Neutrophil (primary cell): ENCODE data around the gene MRC1.

Source experiments
- H3K27ac ChIP-seq: fragments of 200-600 bp; sonication (generic); 2 replicates; pipeline ENCODE4 v1.5.1; 2016; ENCODE audit warnings: mild to moderate bottlenecking, moderate library complexity
- H3K27me3 ChIP-seq: fragments of 200-600 bp; sonication (generic); 2 replicates; pipeline ENCODE4 v1.6.0; 2016; ENCODE audit warnings: mild to moderate bottlenecking
- H3K36me3 ChIP-seq: fragments of 200-600 bp; sonication (generic); 2 replicates; pipeline ENCODE4 v1.5.1; 2017
- H3K4me1 ChIP-seq, 2 experiments: fragments of 200-600 bp in 1 of 2; sonication (generic) in 1 of 2; 1 replicate in 1 of 2; 2 replicates in 1 of 2; pipeline versions ENCODE4 v1.5.1 to v1.6.1; 2013 to 2016; ENCODE audit warnings: low read depth in 1 of 2, low read length in 1 of 2, mild to moderate bottlenecking in 1 of 2, moderate library complexity in 1 of 2; ENCODE audit not compliant: control insufficient read depth in 1 of 2, insufficient read depth in 1 of 2
- H3K4me3 ChIP-seq, 2 experiments: fragments of 200-600 bp in 1 of 2; sonication (generic) in 1 of 2; 1 replicate in 1 of 2; 2 replicates in 1 of 2; pipeline ENCODE4 v1.5.1; 2013 to 2016; ENCODE audit warnings: low read depth in 1 of 2, low read length in 1 of 2, mild to moderate bottlenecking in 1 of 2, moderate library complexity in 1 of 2
- H3K9me3 ChIP-seq: fragments of 200-600 bp; sonication (generic); 2 replicates; pipeline ENCODE4 v1.5.1; 2016
- TF ChIP-seq, protein P1 (sequence below): fragments of 200-600 bp; sonication (generic); IDR thresholded peaks from 2 replicates; pipeline ENCODE4 v1.5.1; 2016; ENCODE audit warnings: antibody characterized with exemption

Gene MRC1

DNA sequence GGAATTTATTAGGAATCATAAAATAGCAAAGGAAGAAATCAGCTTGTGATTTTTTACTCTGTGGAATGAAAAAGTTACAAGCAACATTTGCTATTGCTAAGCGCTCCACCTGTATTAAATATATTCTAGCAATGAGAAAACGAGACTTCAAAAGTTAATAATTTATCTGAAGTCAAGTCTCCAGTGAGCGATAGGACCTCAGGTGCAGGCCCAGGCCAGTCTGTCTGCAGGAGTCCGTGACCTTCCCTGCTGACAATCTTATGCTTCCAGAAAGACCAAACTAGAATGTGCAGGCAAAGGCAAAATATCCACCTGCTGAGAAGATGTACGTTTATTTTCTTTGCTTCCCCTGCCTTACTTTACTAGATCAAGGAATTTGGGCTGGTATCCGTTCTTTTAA lies 22.7 kb downstream of the MRC1 start:
- Histone ChIP-seq H3K9me3 (no peaks in the 10 kb centered on the region), H3K36me3 (no peaks in the 10 kb centered on the region), H3K4me1 (no peaks in the 10 kb centered on the region), H3K27me3 (peaks cover 17% of the 10 kb centered on the region), H3K4me3 (no peak overlapping the region), H3K27ac (no peak overlapping the region)
- TF ChIP-seq, protein P1, sequence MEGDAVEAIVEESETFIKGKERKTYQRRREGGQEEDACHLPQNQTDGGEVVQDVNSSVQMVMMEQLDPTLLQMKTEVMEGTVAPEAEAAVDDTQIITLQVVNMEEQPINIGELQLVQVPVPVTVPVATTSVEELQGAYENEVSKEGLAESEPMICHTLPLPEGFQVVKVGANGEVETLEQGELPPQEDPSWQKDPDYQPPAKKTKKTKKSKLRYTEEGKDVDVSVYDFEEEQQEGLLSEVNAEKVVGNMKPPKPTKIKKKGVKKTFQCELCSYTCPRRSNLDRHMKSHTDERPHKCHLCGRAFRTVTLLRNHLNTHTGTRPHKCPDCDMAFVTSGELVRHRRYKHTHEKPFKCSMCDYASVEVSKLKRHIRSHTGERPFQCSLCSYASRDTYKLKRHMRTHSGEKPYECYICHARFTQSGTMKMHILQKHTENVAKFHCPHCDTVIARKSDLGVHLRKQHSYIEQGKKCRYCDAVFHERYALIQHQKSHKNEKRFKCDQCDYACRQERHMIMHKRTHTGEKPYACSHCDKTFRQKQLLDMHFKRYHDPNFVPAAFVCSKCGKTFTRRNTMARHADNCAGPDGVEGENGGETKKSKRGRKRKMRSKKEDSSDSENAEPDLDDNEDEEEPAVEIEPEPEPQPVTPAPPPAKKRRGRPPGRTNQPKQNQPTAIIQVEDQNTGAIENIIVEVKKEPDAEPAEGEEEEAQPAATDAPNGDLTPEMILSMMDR: no peak

GRCh38 chr10:17833656-17834055 lies 24.5 kb downstream of the MRC1 start:
- Histone ChIP-seq H3K36me3 (no peaks in the 10 kb centered on the region), H3K4me1 (no peaks in the 10 kb centered on the region), H3K27ac (no peak overlapping the region)

GRCh38 chr10:17835688-17836087 lies 26.5 kb downstream of the MRC1 start:
- TF ChIP-seq, protein P1: no peak
- no peak overlapping the region for H3K27ac ChIP-seq
- H3K36me3 ChIP-seq: no peaks in the 10 kb centered on the region
- H3K27me3 ChIP-seq: peaks cover 32% of the 10 kb centered on the region
- no peaks in the 10 kb centered on the region for H3K9me3 ChIP-seq
- H3K4me3 ChIP-seq: no peak overlapping the region
- no peaks in the 10 kb centered on the region for H3K4me1 ChIP-seq

More at GRCh38 chr10:17833656-17834055, 24.5 kb downstream of the MRC1 start:
- Histone ChIP-seq H3K27me3 (peaks cover 32% of the 10 kb centered on the region), H3K9me3 (no peaks in the 10 kb centered on the region), H3K4me3 (no peak overlapping the region)
- TF ChIP-seq, protein P1: no peak

DNA sequence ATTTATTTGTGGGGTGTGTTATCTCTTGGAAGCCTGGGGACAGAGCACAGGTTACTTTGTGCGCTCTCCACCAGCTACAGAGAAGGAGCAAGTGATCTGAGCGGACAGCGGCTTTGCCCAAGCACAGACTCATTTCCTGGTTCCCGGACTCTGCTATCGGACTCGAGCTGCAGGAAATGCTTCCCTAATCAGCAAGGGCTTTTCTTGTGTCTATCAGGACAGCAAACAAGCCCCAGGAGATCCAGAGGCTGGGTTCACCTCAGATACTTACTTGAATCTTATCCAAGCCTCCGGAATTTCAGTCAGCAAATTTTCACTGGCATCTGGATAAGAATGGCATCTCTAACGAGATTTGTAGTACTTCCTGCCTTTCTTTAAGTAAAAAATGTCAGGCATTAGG lies 27.8 kb downstream of the MRC1 start:
- TF ChIP-seq, protein P1: no peak
- no peak overlapping the region for H3K27ac ChIP-seq

DNA sequence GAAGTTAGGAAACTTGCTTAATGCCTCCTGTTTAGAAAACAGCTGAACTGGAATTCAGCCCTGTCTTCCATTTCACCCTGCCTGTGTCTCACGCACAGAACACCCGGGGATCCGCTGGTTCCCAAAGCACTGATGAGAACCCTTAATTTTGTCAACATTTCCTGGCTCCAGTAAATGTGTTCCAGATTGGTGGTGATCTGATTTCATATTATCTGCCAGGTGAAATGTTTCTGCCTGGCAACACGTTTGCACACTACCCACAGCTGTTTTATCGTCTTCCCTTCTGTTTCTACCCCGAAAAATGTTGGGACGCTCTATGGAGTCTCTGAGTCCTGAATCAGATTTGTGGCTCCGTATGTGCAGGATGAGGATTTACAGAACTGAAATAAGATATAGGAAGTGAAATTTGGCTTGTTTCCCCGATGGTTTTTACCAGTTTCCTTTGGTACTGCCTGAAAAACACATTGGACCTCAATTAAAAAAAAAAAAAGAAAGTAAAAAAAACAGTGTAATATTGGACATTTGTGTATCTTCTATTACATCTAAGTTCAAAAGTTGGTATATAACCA lies 29.0 kb downstream of the MRC1 start:
- H3K4me1 ChIP-seq: no peaks in the 10 kb centered on the region
- H3K27me3 ChIP-seq: peaks cover 32% of the 10 kb centered on the region
- H3K27ac ChIP-seq: no peak overlapping the region
- H3K9me3 ChIP-seq: no peaks in the 10 kb centered on the region
- H3K36me3 ChIP-seq: no peaks in the 10 kb centered on the region
- no peak overlapping the region for H3K4me3 ChIP-seq
- TF ChIP-seq, protein P1: no peak

More for the DNA sequence above, 27.8 kb downstream of the MRC1 start:
- Histone ChIP-seq H3K4me1 (no peaks in the 10 kb centered on the region), H3K36me3 (no peaks in the 10 kb centered on the region), H3K9me3 (no peaks in the 10 kb centered on the region), H3K4me3 (no peak overlapping the region), H3K27me3 (peaks cover 32% of the 10 kb centered on the region)
